ENCODE results near the gene MAPK10. TPM values are rescaled to one million over a fixed set of nuclear protein-coding genes. Genes with fewer than 3 reads are reported as not detected.

The MAPK10 gene
- total RNA-seq, 1 donor from 2014 or later: 19.2 TPM

DNA sequence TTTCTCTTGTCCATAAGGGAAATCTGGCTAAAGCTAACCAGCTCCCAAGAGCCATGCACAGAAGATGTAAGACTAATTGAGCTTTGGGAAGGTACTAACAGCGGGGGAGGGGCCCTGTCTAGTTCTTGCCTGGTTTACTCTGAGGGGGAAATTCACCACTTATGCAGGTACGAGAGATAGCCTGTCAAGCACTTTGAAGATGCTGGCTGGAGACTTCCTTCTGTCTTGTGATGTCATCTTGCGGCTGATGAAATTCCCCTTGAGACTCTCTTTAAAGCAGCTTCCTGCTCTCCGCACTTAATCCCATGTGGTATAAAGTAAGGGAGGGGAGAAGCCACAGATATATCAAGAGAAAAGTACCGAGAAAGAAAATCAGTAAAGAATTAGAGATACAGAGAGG, 345.3 kb downstream of the MAPK10 start:
- TF ChIP-seq, protein P1, sequence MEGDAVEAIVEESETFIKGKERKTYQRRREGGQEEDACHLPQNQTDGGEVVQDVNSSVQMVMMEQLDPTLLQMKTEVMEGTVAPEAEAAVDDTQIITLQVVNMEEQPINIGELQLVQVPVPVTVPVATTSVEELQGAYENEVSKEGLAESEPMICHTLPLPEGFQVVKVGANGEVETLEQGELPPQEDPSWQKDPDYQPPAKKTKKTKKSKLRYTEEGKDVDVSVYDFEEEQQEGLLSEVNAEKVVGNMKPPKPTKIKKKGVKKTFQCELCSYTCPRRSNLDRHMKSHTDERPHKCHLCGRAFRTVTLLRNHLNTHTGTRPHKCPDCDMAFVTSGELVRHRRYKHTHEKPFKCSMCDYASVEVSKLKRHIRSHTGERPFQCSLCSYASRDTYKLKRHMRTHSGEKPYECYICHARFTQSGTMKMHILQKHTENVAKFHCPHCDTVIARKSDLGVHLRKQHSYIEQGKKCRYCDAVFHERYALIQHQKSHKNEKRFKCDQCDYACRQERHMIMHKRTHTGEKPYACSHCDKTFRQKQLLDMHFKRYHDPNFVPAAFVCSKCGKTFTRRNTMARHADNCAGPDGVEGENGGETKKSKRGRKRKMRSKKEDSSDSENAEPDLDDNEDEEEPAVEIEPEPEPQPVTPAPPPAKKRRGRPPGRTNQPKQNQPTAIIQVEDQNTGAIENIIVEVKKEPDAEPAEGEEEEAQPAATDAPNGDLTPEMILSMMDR (IDR thresholded peaks at IDR 0.05): no peak
- Mint-ChIP-seq H3K36me3 (ENCODE audit: unreplicated experiment) (no peaks in the 10 kb centered on the region), H3K27ac (ENCODE audit: unreplicated experiment) (no peak overlapping the region), H3K4me1 (ENCODE audit: unreplicated experiment) (peaks cover 52% of the 10 kb centered on the region), H3K9me3 (ENCODE audit: unreplicated experiment) (no peaks in the 10 kb centered on the region), H3K4me3 (ENCODE audit: unreplicated experiment) (no peak overlapping the region), H3K27me3 (ENCODE audit: unreplicated experiment) (peaks cover 9% of the 10 kb centered on the region)
- DNase-seq (ENCODE audit: extremely low spot score, unreplicated experiment): no peak

DNA sequence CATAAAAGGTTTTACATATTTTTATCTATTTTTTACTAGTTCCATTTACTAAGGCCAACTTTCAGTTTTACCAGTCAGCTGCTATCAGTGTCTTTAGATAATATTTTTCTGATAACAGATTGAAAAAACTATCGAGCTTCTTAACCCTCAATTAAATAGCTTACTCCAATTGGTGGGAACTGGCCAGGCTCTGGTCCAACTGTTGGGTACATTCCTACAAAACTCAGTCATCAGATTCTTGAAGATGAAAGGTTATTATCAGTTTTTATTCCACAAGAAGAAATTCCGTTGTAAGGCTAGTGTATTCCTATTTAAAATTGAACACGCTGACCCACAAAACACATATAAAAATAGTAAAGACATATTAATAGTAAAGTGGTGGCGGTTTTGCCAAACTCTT, 346.2 kb downstream of the MAPK10 start:
- Mint-ChIP-seq H3K4me3 (ENCODE audit: unreplicated experiment) (no peak overlapping the region), H3K27ac (ENCODE audit: unreplicated experiment) (no peak overlapping the region), H3K36me3 (ENCODE audit: unreplicated experiment) (no peaks in the 10 kb centered on the region), H3K27me3 (ENCODE audit: unreplicated experiment) (peaks cover 2% of the 10 kb centered on the region), H3K9me3 (ENCODE audit: unreplicated experiment) (no peaks in the 10 kb centered on the region), H3K4me1 (ENCODE audit: unreplicated experiment) (peaks cover 52% of the 10 kb centered on the region)
- TF ChIP-seq, protein P1 (IDR thresholded peaks at IDR 0.05): no peak
- no peak for DNase-seq (ENCODE audit: extremely low spot score, unreplicated experiment)

DNA sequence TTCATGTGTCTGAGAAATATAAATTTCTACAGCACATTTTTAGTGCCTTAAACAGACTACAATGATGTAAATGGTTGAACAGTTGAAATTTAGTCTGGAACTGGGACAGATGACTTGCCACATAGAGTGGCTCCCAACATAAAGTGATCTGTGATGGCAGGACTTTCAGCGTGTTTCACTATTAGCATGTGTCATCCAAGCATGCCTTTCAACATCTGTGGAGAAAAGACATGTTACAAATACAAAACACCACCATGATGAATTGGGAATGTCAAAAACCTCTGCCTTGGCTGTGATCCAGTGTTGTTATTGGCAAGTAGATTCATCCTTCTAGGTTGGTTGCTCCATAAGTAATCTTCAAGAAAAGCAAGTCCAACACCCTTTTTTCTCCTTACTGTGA, 348.7 kb downstream of the MAPK10 start:
- H3K27ac Mint-ChIP-seq (ENCODE audit: unreplicated experiment): no peak overlapping the region
- H3K4me1 Mint-ChIP-seq (ENCODE audit: unreplicated experiment): peaks cover 47% of the 10 kb centered on the region
- H3K27me3 Mint-ChIP-seq (ENCODE audit: unreplicated experiment): no peaks in the 10 kb centered on the region
- no peaks in the 10 kb centered on the region for H3K9me3 Mint-ChIP-seq (ENCODE audit: unreplicated experiment)
- TF ChIP-seq, protein P1 (IDR thresholded peaks at IDR 0.05): no peak
- H3K4me3 Mint-ChIP-seq (ENCODE audit: unreplicated experiment): no peak overlapping the region
- no peak for DNase-seq (ENCODE audit: extremely low spot score, unreplicated experiment)
- no peaks in the 10 kb centered on the region for H3K36me3 Mint-ChIP-seq (ENCODE audit: unreplicated experiment)

DNA sequence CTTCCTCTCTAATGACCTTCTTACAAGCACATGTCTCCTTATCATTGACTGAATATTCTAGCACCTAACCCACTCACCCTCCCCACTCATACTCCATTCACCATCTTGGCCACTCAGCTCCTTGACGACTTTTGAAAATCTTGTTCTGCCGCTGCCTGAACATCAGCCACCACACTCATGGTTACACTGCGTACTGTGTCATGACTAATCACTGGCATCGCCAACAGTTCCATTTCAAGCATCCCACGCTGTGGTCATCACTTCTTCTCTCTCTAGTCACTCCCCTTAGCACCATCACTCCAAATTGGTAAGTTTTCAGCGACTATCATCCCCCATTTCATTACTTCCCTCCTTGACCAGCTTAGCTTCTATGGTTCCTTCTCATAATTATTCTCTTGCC, 352.8 kb downstream of the MAPK10 start:
- Mint-ChIP-seq H3K27ac (ENCODE audit: unreplicated experiment) (no peak overlapping the region), H3K4me3 (ENCODE audit: unreplicated experiment) (no peak overlapping the region), H3K9me3 (ENCODE audit: unreplicated experiment) (no peaks in the 10 kb centered on the region), H3K4me1 (ENCODE audit: unreplicated experiment) (peaks cover 14% of the 10 kb centered on the region), H3K36me3 (ENCODE audit: unreplicated experiment) (peaks cover 13% of the 10 kb centered on the region), H3K27me3 (ENCODE audit: unreplicated experiment) (no peaks in the 10 kb centered on the region)
- TF ChIP-seq, protein P1 (IDR thresholded peaks at IDR 0.05): no peak
- no peak for DNase-seq (ENCODE audit: extremely low spot score, unreplicated experiment)

DNA sequence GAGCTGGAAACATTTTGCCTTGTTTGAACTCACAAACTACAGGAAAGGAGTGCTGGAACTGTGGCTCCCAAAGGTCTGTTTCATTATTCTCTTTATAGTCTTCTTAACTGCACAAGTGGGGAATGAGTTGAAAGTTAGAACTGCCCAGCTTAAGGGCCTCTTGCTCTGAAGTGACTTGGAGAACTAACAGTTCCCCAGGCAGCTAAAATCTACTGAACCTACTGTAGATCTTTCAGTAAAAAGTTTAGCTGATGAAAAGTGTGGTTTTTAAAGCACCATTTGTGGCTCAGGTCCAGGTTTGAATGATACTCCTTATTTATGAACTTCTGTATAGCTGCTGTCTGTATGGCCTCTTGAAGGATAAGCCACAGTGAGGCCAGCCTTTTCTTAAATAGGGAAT, 353.8 kb downstream of the MAPK10 start:
- Mint-ChIP-seq H3K4me3 (ENCODE audit: unreplicated experiment) (no peak overlapping the region), H3K27me3 (ENCODE audit: unreplicated experiment) (no peaks in the 10 kb centered on the region), H3K9me3 (ENCODE audit: unreplicated experiment) (no peaks in the 10 kb centered on the region), H3K4me1 (ENCODE audit: unreplicated experiment) (peaks cover 5% of the 10 kb centered on the region), H3K36me3 (ENCODE audit: unreplicated experiment) (peaks cover 16% of the 10 kb centered on the region), H3K27ac (ENCODE audit: unreplicated experiment) (no peak overlapping the region)
- no peak for DNase-seq (ENCODE audit: extremely low spot score, unreplicated experiment)
- TF ChIP-seq, protein P1 (IDR thresholded peaks at IDR 0.05): no peak

Data from osteocyte (in vitro differentiated cells).